Activated CD4-positive, alpha-beta T cell treated with anti-CD3 and anti-CD28 coated beads, Interleukin-2, amount 50 U/mL, for 4 hours (primary cell): ENCODE data around the gene STUM.

Experiments used
- DNase-seq, 2 experiments: peaks; one replicate each; pipeline ENCODE4 v3.0.0-alpha.2; 2020

Gene STUM

DNA sequence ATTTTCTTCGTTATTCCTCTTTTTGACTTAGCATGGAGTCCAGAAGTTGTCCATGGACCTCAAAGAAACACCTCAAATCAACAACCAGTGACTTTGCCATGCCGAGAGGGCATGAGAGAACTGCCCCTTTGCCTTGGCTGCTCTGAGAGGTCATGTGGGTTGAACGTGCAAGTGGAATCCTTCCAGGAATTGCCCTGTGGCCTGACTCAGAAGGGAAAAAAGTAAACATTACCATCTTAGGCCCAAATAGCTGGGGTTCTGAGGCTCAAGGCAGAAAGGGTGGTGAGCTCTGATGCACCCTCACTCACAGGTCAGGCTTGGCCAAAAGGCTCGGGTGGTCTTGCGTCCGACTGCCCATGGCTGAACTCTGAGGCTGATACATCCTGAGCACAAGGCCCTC is 15.1 kb downstream of the STUM start:
- no peak for DNase-seq

DNA sequence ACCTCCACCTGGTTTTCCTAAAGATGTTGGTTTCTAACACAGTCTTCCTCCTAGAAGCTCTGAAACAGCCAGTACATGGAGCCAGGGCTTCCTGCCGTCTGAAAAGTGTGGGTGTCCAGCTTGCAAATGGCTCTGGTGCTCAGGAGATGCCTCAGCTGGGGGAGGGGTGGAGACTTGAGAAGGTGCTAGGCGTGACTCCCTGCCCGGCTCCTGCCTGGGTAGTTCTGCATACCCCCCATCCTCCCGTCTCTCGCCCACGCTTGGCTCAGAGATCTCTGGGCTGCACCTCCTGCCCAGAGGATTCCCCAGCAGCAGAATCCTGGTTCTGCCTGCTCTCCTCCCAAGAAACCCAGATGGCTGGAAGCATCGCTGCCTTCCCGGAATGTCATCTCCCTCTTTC is 16.9 kb downstream of the STUM start:
- DNase-seq: no peak

DNA sequence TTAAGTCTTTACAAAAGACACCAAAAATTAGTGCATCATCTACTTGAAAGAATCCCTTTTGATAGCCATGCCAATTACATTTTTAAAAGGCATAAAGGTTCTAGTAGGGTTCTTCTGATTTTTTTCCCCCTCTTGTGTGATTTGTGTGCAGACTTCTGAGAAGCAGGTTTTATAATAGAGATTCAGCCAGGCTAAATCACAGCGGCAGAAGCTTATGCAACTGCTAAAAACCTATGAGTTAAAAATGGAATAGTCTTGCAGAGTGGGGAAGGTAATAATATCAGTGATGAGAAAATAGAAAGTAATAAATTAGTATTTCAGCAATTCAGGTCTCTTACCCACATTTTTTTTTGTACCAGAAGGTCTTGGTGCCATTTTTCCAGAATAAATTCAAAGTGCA is 17.7 kb downstream of the STUM start:
- DNase-seq: no peak

DNA sequence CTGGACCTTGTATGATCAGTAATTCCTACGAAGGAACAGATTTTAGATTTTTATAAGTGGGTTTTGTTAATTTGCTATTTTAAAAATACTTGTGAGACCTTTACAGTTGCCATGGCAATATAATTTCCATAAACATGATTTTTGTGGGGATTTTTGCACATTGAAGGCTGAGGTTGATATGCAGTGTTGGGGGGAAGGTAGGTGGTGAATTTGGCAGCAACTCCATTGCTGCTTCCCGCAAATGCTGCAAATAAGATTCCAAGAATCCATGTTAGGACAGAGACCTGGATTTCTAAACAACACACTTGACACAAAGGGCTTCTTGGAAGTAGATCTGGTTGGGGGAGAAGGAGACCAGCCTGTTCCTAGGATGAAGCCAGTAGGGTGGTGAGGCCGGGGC is 18.2 kb downstream of the STUM start:
- no peak for DNase-seq

DNA sequence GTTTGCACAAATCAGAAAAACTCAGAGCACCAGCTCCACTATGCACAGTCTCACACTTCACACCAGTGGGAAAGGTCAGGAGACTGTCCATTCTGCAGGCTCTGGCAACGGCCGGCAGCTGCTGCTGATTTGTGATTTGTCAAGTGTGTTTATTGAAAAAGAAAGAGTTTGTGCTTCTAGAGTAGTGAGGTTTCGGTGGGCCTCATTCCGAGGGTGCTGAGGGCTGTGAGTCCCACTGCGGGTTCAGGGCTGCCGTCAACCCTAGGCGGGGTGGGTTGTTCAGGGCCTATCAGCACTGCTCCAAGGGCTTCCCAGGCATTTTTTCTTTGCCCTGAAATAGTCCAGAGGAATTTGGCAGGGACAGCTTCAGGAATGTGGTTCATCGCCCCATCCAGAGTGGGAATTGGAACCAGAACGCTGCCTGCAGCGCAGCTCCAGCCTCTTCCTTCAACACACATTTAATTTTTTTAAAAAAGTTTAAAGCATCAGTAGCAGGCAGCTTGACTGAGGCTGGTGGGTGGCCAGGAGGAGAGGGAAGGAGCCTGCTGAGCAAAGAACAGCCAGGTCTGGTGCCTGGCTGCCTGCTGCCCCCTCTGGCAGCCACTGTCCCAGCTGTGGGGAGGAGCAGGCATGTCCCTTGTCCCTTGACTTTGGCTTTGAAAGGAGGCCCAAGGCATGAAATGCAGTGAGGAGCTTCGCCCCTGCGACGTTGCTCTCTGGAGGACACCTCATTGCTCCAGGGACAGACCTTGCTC is 19.7 kb downstream of the STUM start:
- DNase-seq: no peak

DNA sequence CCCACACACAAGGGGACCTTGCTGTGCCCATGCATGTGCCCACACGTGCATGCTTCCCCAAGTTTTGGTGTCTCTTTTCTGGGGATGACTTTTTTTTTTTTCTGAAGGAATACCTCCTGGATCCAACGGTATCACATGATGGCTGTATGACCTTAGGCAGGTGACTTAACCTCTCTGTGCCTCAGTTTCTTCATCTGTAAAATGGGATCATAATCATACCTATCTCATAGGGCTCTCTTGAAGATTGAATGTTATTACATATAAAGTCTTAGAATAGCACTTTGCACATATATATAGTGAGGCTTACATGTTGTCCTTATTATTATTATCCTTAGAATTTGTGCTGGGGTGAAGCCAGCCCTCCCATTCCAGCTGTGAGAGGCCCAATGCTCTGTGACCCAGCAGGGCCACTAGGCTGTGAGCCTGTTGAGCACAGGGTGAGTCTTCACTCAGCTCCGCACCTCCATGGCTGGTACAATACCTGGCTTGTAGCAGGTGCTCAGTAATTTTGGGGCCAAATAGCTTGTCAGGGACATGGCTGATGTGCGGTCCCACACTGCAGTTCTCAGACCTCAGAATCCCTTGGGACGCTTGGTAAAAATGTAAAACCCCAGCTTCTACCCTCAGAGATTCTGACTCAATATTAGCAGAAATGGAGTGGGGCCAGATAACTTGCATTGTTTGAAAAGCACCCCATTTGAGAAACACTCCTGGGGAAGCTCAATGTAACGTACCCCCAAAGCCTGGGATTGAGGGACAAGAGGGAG is 20.6 kb downstream of the STUM start:
- no peak for DNase-seq

DNA sequence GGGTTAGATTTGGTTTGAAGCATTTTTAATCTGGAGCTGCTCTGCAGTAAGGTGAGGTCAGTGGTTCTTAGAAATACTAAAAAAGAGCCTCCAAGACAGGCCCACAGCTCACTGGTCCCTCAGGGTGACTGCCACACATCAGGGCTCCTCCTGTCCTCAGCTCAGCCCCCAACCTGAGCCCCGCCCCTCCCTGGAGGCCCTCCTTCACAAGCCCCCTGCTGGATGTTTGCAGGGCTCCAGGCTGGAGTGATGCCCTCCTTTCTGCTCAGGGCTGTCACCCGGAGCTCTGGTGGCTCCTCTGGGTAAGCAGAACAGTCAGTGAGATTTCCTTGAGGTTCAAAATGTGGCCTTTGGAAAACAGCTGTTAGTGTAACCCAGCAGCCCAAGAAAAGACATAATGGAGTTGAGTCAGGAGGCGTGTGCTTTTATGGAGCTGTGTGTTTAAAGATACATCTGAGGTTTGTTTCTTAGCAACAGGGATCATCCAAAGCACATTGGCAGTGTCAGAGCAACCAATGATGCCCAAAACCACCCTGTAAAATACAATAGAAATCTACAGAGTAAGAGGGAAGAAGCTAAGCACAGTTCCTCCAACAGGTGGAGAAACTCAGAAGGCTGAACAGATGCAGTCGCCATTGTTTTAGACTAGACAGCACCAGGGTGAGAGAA is 21.4 kb downstream of the STUM start:
- DNase-seq: no peak

DNA sequence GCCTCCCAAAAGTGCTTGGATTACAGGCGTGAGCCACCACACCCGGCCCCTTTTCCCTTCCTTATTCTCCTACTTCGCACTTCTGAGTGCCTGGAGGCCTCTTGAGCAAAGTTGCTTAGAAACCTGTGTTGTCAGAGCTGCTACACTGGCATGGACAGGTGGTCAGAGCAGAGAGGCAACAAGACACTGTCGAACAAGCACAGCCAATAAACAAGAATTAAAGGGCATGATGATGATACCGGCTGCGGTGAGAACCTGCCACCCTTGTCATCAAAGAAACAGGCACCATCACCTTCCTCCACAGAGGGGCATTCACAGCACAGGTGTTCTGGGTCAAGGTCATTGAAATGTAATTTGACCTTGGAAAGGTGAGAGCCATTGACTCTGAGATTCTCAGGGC is 23.3 kb downstream of the STUM start:
- DNase-seq: no peak

DNA sequence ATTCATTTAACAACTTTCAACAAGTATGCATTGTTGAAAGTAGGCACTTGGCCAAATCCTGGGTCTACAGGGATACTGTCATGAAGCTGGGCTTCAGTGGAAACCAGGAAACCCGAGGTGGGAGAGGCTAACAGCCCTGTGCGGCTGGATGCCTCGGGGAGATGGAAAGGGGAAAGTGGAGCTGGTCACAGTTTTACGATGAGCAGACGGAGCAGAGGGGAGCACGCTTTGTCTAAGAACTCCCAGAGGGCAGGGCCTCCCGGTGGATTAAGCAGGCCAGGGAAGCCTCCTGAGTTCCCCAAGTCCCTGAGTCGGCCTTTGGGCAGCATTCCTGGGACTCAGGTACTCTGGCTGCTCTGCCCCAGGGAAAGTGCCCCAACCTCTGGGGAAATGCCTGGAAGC is 23.8 kb downstream of the STUM start:
- no peak for DNase-seq

DNA sequence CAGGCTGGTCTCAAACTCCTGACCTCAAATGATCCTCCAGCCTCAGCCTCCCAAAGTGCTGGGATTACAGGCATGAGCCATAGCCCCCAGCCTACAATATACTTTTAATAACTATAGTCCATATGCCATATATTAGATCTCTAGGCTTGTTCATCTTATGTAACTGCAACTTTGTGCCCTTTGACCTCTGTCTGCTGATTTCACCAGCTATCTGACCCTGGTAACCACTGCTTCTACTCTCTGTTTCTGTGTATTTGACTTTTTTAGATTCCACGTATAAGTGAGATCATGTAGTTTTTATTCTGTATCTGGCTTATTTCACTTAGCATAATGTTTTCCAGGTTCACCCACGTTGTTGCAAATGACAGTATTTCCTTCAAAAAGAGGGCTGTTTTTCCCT is 25.5 kb downstream of the STUM start:
- no peak for DNase-seq

DNA sequence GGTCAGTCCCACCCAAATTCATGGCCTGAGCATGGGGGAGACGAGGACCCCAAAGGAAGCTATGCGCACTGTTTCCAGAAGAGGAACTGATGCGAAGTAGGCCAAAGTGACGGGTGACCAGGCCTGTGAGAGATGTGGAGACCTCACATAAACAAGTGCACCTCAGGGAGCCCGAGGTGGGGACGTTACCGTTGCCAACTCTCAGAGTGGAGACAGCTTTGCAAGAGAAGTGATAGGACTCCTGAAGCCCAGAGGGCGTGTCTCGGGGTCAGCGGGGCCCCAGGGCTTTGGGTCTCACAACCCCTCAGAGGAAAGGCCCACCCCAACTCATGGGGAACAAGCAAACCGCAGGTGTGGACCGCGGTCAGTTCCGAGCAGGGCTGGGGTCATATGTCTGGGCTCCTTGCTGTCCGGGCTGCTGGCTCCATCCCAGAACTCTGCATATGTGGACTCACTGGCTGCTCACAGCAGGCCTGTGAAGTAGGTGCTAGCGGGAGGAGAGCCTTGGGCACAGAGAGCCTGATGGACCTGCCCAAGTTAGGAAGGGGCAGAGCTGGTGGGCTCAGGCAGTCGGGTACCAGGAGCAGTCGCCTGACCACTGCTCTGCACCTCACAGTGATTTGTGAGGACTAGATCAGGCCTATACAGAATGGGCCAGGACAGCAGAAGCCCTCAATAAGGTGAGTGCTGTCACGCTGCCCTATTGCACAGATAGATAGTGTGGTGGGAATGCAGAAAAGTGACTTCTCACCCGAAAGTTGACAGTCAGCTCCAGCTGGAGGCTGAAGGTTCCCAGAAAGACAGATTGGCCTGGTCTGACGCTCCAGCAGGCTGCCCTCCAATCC is 26.2 kb downstream of the STUM start:
- no peak for DNase-seq

DNA sequence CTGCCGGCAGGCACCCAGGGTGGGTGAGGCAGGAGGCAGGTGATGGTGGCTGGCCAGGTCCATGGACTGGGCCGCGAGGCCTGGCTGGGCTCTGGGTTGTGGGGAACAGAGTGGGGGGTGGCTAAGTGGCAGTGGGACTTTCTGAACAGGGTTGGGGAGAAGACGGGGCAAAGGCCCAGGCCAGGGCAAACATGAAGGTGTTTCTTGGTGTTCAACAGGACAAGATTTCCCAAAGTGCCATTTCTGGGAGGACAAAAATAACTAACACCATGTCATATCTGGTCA is 26.8 kb downstream of the STUM start:
- DNase-seq: no peak

DNA sequence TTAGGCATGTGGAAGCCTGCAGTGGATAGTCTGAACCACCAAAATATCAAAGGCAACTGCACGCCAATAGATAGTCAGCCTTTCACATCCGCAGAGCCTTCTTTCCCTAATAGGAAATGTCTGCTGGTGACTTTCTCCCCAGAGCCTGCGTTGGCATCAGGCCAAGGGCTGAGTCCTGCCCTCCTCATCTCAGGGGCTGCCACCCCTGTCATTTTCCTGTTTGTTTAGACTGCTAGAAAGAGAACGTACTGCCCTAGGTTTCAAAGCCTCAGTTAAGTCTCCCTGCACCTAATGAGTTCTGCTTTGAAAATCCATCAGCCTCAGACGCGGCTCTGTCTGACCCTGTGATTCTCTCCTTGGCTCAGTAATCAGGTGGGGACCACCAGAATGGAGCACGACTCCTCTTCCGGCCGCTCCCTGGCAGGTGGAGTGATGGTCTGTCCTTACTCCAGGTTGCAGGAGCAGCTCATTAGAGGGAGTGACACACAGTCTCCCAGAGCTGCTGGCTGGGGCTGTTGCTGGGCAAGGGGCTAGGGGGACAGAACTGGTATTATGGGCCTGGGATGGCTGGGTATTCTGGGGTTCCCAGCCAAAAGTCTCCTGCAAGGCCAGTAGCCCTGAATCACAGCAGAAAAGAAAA is 27.3 kb downstream of the STUM start:
- DNase-seq: no peak

DNA sequence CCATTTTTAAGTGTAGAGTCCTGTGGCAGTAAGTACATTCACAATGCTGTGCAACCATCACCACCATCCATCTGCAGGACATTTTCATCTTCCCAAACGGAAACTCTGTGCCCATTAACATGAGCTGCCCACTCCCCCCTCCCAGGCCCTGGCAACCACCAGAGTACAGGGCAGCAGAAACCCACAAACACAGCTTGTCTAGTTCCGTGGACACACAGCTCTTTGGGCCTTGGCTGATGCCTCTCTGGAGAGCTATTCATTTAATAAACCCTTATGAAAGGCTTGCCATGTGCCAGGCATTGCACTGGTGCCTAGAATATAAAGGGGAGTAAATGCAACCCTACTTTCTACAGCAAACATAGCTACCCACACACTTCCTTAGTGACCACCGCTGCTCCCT is 28.0 kb downstream of the STUM start:
- DNase-seq: no peak

DNA sequence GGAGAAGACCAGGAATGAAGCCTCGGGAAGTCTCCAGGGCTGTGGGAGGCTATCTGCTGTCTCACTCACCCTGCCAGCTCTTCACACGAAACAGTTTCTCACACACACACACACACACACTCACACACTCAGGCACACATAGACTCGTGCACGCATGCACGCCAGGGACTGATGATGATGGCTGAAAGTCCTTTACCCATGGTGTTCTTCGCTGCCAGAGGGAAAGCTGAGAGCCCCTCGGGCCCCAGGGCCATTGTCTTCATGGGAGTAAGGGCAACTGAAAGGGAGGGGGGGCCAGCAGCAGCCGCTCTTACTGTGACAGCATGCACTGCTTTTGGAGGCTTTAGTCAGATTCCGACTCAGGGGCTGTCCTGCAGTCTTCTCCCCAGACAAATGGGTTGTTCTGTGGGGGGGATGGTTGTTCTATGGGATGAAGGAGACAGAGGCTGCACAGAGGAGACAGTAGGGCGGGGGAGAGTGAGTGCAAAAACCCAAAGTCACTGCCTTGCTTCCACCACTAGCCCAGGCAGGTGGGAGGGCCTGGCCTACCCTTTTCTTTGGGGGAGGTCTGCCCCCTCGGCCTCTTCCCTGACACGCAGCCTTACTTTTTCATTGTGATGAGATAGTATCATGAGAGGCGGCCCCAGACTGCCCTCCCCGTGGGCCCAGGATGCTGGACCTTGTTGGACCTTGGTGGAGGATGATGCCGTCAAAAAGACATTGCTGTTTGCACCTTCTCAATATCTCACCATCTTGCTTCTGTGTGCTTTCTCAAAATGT is 29.0 kb downstream of the STUM start:
- DNase-seq: no peak

DNA sequence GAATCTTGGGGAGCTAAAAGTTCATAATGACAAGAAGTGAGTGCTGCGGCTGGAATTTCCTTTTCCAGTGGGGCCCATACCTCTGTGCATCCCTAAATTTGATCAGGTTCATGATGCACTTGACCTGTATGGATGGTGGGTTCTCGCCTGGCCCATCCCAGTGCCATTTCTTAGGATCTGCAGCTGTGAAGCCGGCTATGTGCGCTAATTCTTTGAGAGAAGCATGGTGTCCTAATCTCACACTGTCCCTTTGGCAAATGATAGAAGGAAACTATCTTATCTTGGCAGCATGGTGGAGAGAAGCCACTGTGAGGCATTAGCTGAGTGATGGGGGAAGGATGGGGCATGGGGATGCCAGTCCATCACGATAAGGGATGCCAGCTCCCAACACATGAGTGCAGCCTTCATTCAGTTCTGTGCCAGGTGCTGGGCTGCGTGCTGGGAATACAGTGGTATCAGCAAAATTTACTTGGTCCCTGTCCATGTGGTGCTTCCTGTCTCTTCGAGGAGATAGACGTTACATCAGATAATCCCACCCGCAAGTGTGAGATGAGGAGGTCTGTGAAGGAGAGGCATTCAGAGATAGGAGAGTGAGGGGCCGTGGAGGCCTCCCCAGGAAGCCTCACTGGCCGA is 30.5 kb downstream of the STUM start:
- no peak for DNase-seq

DNA sequence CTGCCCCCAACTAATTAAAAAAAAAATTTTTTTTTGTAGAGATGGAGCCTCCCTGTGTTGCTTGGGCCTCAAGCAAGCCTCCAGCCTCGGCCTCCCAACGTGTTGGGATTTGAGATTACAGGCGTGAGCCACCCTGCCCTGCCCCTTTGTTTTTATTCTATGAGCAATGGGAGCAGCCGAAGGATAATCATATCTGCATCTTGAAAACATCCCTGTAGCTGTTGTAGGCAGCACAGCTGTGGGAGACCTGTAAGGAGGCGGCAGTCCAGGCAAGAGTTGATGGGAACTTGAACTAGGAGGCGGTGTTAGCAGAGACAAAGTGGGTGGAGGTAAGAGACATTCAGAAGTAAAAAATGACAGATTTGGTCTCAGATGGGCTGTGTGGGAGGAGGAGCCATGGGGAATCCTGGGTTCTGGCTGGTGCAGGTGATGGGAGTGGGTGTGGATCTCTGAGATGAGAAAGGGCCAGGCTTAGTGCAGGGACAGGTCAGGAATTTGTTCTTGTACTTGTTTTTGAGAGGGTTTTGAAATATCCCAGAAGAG is 31.3 kb downstream of the STUM start:
- no peak for DNase-seq

DNA sequence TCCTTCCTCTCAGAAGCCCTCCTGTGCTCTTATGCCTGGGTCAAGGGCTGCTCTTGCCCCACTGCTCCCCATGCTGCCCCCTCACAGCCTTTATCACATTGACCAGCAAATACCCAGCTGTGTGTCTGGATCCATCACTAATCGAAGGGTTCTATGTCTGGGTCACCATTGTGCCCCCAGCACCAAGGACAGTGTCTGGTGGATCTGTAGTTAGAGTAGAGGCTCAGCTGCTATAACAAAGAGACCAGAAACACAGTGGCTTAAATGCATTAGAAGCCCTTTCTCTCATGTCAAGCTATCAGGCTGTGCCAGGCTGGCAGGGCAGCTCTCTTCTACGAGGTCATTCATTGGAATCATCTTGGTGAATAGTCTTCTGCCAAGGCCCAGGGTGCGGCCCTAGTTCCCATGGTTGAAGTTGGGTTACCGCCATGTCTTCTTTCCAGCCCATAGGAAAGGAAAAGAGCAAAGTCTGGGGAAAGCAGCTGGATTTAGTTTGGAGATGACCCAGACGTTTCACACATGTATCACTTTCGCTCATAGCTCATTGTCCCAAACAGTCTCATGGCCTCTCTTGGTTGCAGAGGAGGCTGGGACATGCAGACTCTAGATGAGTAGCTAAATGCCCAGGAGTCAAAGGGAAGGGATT is 32.2 kb downstream of the STUM start:
- DNase-seq: no peak

DNA sequence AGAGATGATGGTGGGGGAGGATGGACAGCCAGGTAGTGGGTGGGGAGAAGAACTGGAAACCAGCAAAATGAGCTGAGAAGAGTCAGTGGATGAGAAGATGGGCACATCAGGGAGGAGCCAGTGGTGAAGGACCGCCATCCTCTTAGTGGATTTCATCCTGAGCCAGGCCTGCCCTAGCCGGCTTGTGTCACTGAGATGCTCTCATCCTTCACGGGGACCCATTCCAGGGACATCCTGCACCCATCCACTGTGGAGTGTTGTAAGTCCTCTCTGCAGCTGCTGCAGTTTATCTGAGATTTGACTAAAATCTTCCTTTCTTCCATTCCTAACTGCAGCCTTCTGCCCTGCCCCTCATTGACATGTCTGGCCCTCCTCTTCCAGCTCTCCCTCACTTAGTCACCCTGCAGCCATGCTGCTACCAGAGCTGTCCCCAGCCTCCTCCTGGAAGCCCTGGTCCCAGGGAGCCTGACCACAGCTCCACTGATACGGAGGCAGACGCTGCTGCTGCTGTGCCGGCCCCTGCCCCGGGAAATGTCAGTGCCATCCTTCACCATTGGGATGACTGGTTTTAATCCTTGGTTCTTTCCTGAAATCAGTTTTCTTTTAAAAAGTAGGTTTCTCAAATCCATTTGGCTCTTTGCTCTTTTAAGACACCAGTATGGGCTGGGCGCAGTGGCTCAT is 33.2 kb downstream of the STUM start:
- no peak for DNase-seq

DNA sequence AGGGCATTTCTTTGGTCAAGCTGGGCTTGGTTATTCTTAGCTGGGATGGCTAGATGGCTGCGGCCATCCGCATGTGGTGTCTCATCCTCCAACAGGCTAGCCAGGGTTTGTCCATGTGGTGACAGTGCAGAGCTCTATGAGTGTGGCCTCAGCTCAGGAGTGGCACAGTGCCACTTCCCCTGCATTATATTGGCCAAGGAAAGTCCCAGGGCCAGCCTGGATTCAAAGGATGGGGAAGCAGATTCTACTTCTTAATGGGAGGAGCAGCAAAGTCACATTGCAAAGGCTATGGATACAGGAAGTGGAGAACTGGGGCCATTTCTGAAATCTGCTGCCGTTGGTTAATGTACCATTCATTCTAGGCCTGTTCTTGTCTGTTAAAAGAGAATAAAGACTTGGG is 34.4 kb downstream of the STUM start:
- DNase-seq: no peak
